Germinal center (tissue), 1 donor: ENCODE measurements around the gene SNCB.
"Not testable (repeated sequence)": the region's sequence is repeated elsewhere in the genome, so short reads cannot be mapped to it uniquely, and the experiment has no call there.

Source experiments
- DNase-seq: peaks from one replicate; pipeline ENCODE4 v3.0.0; 2012; ENCODE audit warnings: mixed read lengths, low spot score

Gene SNCB

GRCh38 chr5:176597417-176598389 lies 32.6 kb downstream of the SNCB start:
- no peak for DNase-seq

- DNase-seq: peak; percentile 66
These were observed 33.5 kb downstream of the SNCB start for GRCh38 chr5:176596689-176597416.

GRCh38 chr5:176596069-176596644 lies 34.2 kb downstream of the SNCB start:
- DNase-seq: no peak

GRCh38 chr5:176595386-176595943 lies 34.9 kb downstream of the SNCB start:
- DNase-seq: no peak

GRCh38 chr5:176594554-176594953 lies 35.8 kb downstream of the SNCB start:
- DNase-seq: no peak

GRCh38 chr5:176593273-176593869 lies 37.0 kb downstream of the SNCB start:
- no peak for DNase-seq

- DNase-seq: no peak
These were observed 37.8 kb downstream of the SNCB start for GRCh38 chr5:176592573-176592972.

- not testable (repeated sequence) for DNase-seq
These were observed 38.7 kb downstream of the SNCB start for GRCh38 chr5:176591667-176592066.

GRCh38 chr5:176590035-176590717 lies 40.2 kb downstream of the SNCB start:
- no peak for DNase-seq

- DNase-seq: no peak
These were observed 41.1 kb downstream of the SNCB start for GRCh38 chr5:176589039-176589769.

GRCh38 chr5:176588297-176588696 lies 42.0 kb downstream of the SNCB start:
- no peak for DNase-seq

GRCh38 chr5:176587398-176587797 lies 42.9 kb downstream of the SNCB start:
- no peak for DNase-seq

GRCh38 chr5:176583076-176583475 lies 47.3 kb downstream of the SNCB start:
- no peak for DNase-seq

GRCh38 chr5:176581361-176581760 lies 49.0 kb downstream of the SNCB start:
- DNase-seq: no peak

- DNase-seq: no peak
These were observed 51.0 kb downstream of the SNCB start for GRCh38 chr5:176579323-176579722.

- DNase-seq: peak; percentile 52
These were observed 51.9 kb downstream of the SNCB start for GRCh38 chr5:176578391-176578808.

GRCh38 chr5:176577312-176578176 lies 52.8 kb downstream of the SNCB start:
- no peak for DNase-seq

GRCh38 chr5:176575488-176576422 lies 54.6 kb downstream of the SNCB start:
- DNase-seq: no peak
